NK-92 (cell line): ENCODE measurements around the gene TDRKH.

Experiments used
- DNase-seq: peaks from one replicate; lab custom pipeline; 2025; ENCODE audit not compliant: unreplicated experiment; lab: John Stamatoyannopoulos, UW

The TDRKH gene, protein sequence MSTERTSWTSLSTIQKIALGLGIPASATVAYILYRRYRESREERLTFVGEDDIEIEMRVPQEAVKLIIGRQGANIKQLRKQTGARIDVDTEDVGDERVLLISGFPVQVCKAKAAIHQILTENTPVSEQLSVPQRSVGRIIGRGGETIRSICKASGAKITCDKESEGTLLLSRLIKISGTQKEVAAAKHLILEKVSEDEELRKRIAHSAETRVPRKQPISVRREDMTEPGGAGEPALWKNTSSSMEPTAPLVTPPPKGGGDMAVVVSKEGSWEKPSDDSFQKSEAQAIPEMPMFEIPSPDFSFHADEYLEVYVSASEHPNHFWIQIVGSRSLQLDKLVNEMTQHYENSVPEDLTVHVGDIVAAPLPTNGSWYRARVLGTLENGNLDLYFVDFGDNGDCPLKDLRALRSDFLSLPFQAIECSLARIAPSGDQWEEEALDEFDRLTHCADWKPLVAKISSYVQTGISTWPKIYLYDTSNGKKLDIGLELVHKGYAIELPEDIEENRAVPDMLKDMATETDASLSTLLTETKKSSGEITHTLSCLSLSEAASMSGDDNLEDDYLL

DNA sequence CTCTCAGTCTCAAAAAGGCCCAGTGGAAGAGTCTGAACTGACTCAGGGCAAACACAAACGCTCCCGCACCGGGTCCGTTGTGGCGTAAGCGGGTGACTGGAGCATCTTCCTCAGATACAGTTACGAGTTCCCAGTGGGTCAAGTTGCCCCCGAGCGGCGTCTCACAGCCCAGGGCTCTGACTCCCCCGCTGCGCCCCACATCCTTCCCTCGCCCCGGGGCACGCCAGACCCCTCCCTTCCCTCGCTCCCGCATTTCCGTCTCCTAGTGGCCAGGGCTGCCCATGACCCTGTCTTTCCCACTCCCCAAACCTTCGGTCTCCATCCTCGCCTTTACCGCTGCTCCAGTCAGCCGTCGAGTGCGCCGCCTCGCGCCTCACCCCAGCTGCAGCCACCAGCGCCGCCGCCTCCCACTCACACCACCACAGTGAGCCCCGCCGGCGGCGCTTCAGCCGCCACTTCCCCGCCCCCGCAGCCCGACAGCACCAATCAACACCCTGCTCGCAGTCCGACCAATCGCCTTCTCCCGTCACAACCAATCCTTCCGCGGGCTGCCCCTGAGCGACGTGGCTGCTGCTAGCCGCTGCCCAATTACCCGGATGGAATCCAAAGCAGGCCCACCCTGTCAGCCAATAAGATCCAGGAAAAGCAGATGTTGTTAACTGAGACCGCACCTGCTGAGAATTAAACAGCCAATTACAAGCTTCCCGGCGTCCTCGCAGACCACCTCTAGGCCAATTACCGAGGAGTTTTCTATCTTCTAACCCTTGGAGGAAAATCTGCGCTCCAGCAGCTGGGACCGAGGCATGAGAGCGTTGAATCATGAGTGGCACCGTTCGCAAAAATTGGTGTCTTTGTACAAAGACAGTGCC is at the start of gene TDRKH:
Gene TDRKH (minus strand): TSS at position 430 of the 869 bp plus-strand sequence. CDS start 7,478 bp downstream, outside the sequence.
- peak; percentile 86 for DNase-seq

DNA sequence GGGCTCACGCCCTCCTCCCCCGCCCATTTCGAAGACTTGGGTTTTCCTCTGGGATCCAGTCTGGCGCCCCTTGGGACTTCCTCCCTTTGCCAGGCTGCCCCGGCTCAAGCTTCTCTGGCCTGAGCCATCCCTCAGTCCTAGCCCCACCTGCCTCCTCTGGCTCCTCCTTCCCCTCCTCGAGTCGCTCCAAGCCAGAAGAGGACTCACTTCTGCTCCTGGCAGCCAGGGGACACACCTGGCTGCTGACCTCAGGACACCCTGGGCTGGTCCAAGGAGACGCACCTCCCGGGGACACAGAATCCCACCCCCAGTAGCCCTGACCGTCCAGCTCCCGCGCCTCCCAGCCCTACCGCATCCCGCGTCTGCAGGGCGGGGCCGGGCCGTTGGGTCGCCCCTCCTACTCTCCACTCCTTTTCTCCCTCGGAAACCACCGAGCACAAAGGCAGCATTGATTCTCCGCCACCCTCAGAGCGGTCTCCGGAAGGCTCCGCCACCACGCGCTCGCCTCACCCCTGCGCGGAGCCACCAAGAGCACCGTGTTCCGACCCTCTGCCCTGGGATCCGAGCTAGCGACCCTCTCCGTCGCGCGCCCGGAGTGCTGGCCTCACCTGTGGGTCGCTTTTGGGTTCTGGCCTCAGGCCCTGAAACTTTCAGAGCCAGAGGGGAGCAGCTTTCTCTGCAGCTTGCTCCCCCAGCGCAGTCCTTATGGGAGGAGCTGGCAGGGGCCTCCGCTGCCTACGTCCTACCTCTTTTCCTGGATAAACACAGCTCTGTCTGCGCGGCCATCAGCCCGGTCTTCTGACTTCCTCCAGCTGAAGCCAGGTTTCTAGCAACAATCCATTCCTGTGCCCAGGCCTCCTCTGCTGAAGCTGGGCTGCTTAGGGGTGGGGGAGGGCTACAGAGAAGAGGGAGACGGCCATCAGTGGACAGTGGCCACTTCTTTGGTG is 49.4 kb upstream of the TDRKH start, which contains the start of gene C2CD4D:
Gene C2CD4D (minus strand): TSS at position 364 of the 947 bp plus-strand sequence. CDS start 831 bp downstream, outside the sequence.
- no peak for DNase-seq

DNA sequence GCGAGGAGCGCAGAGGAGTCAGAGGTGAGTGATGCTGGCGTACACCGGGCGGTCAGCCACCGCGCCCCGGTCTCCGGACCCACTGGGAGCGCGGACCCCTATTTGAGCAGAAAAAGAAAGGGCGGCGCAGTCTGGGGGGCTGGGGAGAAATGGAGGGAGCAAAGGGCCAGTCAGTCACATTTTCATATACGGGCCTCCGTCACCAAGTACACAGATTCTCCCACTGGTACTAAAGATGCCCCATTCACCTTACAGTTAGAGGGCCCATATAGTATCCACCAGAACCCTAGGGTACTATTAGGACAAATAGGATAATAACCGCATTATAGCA is 48.7 kb upstream of the TDRKH start:
- DNase-seq = no peak

DNA sequence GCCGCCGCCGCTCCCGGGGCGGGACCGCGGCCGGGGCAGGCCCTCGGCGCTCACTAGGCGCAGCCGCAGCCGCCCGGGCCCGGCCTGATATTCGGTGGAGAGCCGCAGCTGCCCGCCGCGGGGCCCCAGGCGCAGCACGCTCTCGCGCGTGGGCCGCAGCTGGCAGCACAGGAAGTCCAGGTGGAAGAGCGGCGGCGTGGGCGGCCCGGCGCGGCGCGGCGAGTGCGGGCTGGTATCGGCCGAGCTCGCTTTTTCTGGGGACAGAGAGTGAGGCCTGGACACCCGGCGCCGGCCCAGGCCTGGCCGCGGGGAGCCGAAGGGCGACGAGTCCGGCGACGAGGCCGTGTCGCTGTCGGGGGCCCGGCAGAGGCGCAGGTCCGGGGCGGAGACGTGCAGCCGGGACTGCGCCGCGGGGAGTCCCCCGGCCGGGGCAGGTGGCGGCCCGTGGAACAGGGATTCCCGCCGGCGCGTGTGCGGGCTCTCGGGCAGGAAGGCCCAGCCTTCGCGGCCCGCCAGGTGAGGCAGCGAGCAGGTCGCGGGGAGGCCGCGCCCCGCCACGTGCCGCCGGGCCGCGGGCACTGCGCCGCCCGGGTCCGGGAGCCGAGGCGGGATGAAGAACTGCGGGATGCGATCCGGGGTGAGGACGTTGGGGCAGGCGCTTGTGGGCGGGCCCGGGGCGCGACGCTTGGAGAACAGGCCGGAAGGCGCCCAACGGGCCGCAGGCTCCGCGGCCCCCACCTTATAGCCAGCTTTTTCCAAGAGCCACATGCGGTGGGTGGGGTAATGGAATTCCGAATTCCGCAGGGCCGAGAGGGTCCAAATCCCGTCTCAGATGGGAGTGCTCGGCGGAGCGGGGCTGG is 48.2 kb upstream of the TDRKH start:
- DNase-seq = no peak

DNA sequence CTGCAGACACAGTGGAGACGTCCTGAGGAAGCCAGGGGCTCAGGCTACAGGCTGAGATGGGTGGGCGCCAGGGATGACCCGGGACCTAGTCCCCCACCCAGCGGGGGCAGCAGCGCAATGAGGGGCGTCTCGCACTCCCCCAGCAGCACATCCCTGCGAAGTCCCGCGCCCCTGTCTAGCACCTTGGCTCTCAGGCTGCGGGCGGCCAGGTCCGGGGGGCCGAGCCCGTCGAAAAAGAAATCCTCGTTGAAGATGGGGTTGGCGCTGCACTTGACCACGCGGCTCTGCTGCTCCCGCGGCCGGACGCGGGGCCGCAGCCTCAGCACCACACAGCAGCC is 47.6 kb upstream of the TDRKH start:
- no peak for DNase-seq

DNA sequence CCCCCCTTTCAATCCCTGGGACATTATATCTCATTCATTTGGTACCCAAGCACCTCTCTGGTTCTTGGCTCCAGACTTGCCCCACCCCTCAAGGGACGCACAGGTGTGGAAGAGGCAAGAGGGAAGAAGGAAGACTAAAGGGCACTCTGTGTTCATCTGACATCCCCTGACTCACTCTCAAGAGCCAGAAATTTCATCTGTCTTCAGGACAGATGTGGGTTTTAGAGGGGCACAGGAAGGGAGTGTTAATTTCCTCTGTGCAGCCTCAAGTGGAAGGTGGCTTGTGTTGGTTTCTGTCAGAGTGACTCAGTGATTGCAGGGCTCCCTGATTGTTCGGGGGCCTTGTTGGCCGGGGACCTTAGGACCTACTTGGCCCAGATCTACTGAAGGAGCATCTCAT is 46.9 kb upstream of the TDRKH start:
- DNase-seq = no peak

DNA sequence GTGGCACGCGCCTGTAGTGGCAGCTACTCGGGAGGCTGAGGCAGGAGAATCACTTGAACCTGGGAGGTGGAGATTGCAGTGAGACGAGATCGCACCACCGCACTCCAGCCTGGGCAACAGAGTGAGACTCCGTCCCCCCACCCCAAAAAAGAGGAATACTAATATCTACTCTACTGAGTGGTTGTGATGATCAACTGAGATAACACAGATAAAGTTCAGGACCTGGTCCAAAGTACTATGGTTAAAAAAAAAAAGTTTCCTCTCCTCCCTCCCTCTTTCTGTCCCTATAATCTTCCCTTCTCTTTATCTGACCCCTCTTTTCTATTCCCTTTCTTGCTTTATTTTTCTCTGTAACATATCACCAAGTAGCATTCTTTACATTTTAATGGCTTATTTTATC is 45.3 kb upstream of the TDRKH start:
- DNase-seq = no peak

DNA sequence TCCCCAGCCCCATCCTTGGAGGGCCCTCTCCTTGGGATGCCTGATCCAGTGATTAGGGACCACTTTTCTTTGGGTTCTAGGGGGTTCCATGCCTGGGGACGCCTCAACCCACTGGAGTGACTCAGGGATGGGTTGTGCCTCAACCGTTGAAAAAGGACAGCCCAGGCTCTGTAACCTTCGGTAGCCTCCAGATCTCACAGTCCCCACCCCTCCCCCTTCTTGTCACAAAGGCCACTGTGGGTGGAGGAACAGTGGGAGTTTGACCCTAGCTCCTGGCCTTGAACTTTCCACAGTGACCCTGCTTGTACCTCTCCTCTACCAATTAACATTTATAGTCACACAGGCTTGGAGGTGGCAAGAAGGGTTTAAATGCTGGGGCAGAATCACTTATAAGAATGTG is 43.9 kb upstream of the TDRKH start:
- no peak for DNase-seq

DNA sequence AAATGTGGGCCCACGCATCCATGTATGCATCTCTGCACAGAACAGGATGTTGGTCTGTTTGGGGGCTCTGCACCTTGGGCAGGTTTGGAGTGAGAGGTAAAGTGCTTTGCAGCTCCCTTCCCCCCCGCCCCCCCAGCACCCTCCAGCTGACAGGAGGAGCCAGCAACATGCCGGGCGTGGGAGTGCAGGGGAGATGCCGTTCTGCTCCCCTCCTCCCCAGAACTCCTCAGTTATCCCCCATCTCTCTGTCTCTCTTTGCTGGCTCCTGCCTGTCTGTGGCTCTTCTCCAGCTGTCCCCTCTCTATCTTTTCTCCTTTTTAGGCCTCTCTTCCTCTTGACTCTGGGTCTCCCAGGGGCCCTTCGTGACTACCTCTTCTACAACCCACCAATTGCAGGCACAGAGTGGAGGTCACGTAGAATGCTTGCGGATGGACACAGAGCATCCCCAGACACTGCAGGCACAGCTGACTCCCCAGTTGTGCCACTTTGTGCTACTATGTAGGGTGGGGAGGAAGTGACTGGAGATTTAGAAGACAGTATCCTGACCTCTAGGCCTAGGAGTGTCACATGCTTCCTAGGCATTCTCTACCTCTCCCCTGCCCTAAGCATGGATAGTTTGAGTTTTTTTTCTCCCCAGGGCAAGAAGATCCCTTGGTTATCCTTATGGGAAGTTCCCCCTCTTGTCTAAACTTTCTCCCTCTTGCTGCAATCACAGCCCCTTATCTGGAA is 43.0 kb upstream of the TDRKH start:
- no peak for DNase-seq

DNA sequence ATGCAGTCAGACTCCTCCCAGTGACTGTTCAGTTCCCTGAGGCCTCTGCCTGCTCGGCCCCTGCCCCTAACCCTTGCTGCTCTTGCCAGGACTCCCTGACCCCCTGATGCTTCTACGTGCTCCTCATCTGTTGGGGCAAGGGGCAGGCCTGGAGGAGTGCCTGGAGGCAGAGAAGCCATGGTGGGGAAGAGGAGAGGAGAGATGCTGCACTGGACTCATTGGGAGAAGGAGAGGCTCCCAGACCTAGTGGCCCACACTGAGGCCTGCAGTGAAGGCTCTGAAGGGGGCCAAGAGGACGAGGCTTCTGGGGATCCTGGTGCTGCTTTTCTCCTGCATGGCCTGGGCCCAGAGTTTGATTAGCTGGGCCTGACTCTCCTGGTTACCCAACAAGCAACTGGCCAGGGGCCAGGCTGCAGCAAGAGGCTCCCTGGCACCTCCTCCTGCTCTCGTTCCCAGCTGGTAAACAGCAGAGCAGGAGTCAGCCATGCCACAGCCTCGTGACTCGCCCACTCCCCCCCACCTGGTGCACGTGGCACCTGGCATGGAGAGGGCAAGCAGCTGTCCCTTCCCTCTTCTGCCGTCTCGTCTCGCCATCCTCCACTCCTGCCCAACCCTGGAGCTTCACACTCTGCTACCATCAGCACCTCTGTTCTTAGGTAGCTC is 42.1 kb upstream of the TDRKH start:
- DNase-seq = no peak

DNA sequence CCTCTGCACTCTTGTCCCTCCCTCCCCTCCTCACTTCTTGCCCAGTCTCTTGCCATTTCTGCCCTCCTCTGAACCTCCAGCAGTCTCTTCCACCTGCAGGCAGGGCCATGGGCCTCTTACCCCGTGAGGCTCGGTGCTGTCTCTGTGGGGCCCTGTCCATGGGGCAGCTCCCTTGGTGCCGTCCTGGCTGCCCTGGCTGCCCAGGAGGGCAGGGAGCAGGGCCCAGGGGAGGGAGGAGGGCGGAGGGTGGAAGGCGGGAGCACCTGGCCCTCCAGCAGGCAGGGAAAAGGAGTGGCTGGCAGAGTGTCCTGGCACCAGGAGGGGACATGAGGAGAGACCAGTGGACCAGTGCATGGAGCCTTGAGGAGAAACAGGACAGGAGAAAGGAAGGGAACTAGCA is 41.3 kb upstream of the TDRKH start, which contains the start of gene RORC:
Gene RORC (minus strand): TSS at position 198 of the 400 bp plus-strand sequence. CDS start 38 bp downstream, at position 160.
- no peak for DNase-seq

DNA sequence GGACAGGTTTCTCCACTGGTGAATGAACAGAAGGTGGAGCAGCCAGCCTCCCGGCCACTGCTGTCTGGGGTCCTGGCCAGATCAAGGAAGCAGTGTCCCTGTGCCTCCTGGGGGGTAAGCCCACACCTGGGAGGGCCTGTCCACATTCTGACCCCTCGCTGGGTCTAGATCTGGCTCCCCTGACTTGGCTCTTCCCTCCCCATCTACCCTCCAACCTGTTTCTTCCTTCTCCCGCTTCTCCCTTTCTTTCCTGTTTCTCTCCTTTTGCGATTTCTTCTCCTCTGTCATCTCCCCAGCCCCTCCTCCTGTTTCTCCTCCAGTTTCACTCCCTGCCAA is 40.9 kb upstream of the TDRKH start:
- no peak for DNase-seq

DNA sequence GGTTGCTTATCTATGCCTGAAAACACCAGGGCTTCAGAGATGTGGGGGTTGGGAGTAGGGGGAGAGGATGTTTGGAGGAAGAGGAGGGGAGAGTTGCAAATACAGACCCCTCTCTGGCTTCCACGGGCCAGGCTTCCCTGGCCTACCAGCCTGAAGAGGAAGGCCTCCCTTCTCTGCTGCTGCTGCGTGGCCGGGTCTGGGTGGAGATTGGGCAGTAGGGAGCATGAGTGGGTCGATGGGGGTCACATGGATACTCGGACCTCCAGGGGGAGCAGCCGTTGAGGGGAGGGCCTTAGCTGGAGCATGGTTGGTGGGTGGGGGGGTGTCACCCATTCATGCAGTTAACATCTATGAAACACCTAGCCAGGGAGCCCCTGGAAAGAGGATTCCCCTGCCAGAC is 39.8 kb upstream of the TDRKH start:
- no peak for DNase-seq

DNA sequence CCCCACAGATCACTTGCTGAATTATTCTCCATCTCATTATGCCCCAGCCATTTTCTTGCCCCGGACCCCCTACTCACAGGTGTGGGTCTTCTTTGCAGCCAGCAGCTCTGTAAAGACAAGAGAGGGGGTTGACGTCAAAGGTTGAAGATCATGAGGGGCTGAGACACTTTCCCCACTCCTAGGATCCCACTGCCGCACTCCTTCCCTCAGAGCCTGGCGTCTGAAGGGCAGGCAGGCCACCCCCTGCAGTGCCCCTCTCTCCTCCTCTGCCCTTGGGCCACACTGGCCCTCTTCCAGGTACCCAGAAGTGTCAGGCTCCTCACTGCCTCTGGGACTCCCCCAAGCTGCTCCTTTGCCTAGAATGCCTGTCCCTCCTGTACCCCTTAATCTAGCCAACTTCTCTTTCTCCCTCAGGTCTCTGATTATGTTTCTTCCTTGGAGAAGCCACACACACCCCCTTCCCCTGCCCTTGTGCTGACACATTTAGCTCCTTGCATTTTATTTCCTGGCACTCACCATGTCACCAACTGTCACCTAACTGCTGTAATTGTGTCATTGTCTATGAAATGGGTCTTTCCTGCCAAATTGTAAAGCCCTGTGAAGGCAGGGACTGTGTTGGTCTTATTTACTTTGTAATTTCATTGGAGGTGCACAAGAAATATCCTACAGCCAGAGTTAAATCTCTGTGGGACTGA is 39.2 kb upstream of the TDRKH start:
- no peak for DNase-seq

DNA sequence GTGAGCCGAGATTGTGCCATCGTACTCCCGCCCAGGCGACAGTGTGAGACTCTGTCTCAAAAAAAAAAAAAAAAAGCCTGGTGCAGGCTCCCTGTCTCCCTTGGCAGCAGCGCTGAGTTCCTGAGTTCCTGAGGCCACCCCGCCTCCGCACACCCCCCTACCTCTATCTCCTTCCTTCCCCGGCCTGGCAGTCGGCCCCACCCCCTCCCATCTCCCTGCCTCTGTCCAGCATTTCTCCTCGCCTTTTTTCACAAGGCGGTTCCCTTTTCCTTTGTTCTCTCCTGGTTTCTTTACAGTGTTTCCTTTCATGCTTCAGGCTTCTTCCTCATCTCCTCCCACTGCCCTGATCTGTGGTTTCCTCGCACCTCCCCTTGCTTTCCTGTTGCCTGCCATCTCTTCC is 38.6 kb upstream of the TDRKH start:
- DNase-seq = no peak

DNA sequence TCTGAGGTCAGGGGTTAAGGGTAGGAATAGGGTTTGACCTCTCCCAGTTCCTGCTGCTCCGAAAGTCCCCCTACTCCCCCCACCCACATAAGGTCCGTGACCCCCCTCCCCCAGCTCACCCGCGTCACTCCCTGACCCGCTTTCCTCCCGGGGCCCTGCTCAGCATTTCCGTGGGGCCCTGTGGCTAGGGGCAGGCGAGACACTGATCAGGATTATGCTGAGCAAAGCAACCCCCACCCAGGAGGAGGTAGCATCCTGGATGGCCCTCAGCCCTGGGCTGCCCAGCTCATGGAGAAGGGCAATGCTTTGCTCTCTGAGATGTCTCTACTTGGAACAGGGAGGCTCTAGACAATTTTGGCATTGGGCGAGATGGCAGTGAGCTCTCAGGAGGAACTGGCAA is 37.6 kb upstream of the TDRKH start:
- DNase-seq = no peak

DNA sequence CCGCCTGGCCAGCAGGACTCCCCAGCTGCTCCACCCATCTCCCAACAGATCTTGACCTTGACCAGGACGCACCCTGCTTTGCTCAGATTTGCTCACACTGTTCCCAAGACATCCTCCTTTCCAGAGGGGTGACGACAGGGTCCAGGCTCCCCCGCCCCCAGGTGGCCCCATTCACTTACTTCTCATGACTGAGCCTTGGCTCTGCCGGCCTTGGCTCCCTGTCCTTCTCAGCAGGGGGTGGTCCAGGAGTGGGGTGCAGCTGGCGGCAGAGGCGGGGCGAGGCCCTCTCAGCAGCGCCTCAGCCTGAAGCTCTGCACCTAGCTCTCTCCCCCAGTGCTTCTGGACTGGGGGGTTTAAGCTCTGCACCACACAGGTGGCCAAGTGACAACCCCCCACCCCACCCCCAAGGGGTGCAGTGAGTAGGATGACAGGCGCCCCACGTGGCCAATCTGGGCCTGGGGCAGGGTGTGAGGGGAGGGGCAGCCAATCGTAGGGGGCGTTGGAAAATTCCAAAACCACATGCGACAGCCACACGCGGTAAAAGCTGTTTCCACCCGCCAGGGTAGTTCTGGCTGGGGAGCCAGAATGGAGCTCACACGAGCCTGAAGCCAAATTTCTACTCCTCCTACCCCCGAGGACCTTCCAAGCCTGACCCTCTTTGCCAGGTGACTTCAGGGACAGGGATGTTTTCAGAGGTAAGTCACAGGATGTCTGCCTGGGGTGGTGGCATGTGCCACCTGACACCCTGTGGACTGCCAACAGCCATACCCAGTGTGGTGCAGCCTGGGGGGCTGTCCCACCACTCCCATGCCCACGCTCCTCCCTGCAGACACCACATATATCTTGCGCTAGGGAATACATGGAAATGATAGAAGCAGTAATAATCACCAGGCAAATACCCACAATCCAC is 35.7 kb upstream of the TDRKH start:
- DNase-seq = no peak
